Activated T-cell treated with anti-CD3 and anti-CD28 coated beads, Interleukin-2, amount 50 U/mL, for 1 hour (primary cell): ENCODE measurements around the gene CCDC88C.
A peak's percentile ranks its signal among the peaks of the same experiment; 100 is the strongest.

Experiments used
- DNase-seq: peaks from one replicate; pipeline ENCODE4 v3.0.0-alpha.2; 2020

CCDC88C gene

GRCh38 chr14:91305650-91306431 is 111.8 kb downstream of the CCDC88C start:
- DNase-seq = no peak

DNA sequence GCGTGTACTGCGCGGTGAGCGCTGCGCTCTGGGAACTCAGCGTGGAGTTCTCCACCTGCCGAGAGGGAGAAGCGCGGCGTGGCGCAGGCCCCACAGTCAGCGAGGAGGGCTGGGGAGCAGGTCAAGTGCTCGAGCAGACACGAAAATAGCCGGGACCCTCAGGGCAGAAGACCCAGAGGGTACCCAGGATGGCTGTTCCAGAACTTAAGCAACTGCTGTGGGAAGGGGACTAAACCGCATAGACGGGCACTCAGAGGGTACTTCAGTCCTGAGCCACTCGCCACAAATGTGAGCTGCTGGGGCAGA is 113.7 kb downstream of the CCDC88C start:
- no peak for DNase-seq

DNA sequence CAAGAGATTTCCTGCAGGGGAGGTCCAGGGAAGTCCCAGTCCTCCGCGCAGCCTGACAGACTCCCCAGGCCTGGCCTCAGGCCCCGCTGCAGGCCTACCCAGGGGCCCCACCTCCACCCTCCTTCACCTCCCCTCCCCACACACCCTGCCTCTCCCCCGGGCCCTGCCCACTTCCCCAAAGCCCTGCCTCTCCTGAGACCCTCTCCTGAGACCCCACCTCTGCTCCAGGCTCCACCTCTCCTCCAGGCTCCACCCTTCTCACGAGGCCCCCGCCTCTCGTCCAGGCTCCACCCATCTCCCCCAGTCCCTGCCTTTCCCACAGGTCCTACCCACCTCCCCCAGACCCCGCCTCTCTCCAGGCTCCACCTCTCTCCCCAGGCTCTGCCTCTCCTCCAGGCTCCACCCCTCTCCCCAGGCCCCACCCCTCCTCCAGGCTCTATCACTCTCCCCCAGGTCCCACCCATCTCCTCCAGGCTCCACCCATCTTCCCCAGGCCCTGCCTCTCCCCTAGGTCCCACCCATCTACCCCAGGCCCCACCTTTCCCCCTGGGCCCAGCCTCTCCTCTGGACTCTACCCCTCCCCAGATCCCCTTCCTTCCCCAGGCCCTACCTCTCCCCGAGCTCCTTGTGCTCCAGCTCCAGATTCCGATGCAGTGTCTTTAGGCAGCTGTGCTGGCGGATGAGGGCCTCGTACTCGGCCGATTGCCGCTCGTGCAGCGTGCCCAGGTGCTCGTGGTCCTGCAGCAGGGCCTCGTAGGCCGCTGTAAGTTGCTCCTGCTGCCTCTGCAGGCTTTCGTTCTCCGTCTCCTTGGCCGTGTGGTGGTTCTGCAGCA is 114.3 kb downstream of the CCDC88C start:
- DNase-seq = peak; percentile 50

- no peak for DNase-seq
Observed at GRCh38 chr14:91302391-91302790, 115.2 kb downstream of the CCDC88C start.

GRCh38 chr14:91300957-91301356 is 116.7 kb downstream of the CCDC88C start:
- DNase-seq = no peak

- DNase-seq = no peak
Observed at GRCh38 chr14:91300283-91300895, 117.2 kb downstream of the CCDC88C start.

- no peak for DNase-seq
Observed at GRCh38 chr14:91299121-91300115, 118.2 kb downstream of the CCDC88C start.

- DNase-seq = no peak
Observed at GRCh38 chr14:91298576-91298975, 119.0 kb downstream of the CCDC88C start.

- no peak for DNase-seq
Observed at GRCh38 chr14:91297081-91297711, 120.4 kb downstream of the CCDC88C start.

GRCh38 chr14:91295851-91296796 is 121.5 kb downstream of the CCDC88C start:
- DNase-seq = no peak

- DNase-seq = no peak
Observed at GRCh38 chr14:91295276-91295845, 122.3 kb downstream of the CCDC88C start.

GRCh38 chr14:91294153-91294552 is 123.5 kb downstream of the CCDC88C start:
- no peak for DNase-seq

GRCh38 chr14:91293281-91293680 is 124.3 kb downstream of the CCDC88C start:
- DNase-seq = no peak

- no peak for DNase-seq
Observed at GRCh38 chr14:91292491-91292890, 125.1 kb downstream of the CCDC88C start.

GRCh38 chr14:91291786-91292405 is 125.7 kb downstream of the CCDC88C start:
- no peak for DNase-seq

DNA sequence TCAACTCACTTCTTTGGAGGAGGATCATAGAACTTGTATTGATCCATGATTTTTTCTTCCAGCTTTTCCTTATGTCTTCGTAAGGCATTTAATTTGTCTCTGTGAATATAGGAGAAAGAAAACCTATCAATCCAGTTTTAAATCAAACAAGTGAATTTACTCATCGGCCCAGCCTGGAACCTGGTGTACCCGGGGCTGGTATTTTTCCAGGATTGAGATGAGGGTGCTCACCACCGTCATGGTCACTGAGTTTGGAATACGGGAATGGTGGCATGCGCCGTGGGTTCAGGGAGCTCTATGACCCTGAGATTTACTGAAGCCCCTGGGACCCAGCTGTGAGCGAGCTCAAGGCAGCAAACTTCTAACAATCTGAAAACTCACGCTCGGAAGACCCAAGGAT is 126.6 kb downstream of the CCDC88C start:
- no peak for DNase-seq

DNA sequence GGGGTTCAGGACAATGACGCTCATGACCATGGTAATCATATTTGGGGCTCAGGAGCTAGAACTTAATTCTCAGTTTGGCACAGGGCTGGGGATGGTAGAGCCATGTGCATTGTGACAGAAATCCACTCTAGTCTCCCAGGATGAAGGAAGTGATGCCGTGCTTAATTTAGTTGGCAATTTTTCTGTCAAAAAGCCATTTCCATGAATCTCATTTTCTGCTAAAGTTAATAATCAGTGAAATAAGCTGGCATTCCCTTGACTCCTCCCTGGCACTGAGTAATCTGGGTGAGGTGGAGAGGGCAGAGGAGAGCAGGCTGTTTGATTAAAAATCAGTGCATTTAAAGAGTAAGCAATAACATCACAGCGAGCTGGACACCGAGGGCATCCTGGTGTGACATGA is 128.2 kb downstream of the CCDC88C start:
- DNase-seq = no peak

DNA sequence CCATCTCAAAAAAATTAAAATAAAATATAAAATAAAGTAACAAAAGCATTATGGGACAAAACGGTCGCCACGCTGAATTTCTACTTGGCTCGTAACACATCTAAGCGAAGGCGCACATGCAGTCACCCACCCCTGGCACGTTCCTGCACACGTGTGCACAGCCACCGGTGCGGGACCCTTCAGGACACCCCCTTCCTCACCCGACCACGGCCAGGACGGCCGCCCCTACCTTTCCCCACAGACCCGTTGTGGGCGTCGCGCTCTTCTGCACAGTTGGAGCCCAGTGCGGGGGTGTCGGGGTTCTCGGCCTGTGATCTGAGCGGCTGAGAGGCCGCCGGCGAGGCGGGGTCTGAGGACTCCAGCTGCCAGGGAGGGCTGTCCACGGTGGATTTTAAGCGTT is 128.7 kb downstream of the CCDC88C start:
- DNase-seq = no peak

- peak; percentile 84 for DNase-seq
Observed at GRCh38 chr14:91286530-91286937, 131.1 kb downstream of the CCDC88C start.
